Germinal center (tissue), 1 donor: ENCODE data around the gene DUOXA2.
"Not testable (repeated sequence)": the region's sequence is repeated elsewhere in the genome, so short reads cannot be mapped to it uniquely, and the experiment has no call there.

ENCODE experiments used
- DNase-seq: peaks from one replicate; pipeline ENCODE4 v3.0.0; 2012; ENCODE audit warnings: mixed read lengths, low spot score

Gene DUOXA2

DNA sequence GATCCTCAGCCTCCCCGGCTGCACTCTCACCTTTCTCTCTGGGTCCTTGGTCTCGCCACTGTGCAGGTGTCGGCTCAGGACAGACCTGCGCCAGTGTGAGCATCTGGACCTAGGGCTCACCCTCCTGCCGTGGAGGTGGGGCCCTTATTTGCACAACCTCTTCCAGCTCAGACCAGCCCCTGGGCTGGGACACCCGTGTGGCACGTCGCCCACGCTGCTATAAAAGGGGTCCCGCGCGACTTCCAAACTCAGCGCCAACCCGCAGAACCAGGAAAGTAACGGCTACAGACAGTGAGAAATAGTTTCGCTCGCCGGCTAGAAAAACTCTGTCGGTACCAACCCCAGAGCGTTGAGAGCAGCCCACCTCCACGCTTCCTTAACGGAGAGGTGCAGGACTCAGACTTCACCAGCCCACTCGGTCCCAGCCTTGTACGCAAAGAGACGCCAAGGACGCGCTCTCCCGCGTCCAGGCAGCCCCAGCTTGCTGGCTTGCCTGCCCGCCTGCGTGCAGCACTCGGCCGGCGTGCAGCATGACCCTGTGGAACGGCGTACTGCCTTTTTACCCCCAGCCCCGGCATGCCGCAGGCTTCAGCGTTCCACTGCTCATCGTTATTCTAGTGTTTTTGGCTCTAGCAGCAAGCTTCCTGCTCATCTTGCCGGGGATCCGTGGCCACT, at the start of gene DUOXA2, which contains the start of gene DUOX2:
TSS of gene DUOXA2 (plus strand) at position 251 of the 675 bp plus-strand sequence. CDS start at position 531, 280 bp downstream.
TSS of gene DUOX2 (minus strand) at position 97 of the 675 bp plus-strand sequence. CDS start 761 bp downstream, outside the sequence.
- DNase-seq = no peak

DNA sequence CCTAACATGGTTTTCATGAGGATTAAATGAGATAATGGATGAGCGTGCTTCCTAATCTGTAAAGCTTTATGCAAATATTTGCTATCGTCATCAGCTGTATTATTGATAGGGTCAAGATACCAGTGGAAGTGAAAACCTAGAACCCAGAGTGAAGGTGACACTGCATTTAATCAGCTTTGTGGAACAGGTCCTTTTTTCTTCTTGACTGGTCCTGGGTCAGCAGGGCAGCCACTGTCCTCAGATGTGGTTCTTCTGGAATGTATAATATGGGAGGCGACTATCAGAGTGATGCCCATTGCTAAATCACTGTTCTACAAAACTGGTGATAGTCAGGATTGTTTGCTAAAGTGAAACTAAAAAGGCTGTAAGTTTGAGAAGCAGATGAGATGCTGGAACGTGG, 49.7 kb upstream of the DUOXA2 start:
- DNase-seq = no peak

GRCh38 chr15:45069942-45070360, 44.2 kb upstream of the DUOXA2 start:
- not testable (repeated sequence) for DNase-seq

DNA sequence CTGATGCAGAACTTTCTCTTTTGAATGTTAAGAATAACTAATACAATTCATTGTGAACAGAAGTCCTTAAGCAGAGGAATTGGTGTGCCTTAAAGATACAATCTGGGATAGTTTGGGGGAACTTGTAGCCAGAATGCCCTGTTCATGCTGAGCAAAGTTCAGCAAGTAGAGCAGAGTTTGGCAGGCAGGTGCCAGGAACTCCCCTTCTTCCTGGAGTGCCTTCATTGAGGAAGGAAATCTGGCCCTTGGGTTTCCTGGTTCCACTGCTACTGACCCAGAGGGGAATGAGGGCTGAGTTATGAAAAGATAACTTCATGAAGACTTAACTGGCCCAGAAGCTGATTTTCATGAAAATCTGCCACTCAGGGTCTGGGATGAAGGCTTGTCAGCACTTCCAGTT, 40.5 kb upstream of the DUOXA2 start:
- DNase-seq = not testable (repeated sequence)

DNA sequence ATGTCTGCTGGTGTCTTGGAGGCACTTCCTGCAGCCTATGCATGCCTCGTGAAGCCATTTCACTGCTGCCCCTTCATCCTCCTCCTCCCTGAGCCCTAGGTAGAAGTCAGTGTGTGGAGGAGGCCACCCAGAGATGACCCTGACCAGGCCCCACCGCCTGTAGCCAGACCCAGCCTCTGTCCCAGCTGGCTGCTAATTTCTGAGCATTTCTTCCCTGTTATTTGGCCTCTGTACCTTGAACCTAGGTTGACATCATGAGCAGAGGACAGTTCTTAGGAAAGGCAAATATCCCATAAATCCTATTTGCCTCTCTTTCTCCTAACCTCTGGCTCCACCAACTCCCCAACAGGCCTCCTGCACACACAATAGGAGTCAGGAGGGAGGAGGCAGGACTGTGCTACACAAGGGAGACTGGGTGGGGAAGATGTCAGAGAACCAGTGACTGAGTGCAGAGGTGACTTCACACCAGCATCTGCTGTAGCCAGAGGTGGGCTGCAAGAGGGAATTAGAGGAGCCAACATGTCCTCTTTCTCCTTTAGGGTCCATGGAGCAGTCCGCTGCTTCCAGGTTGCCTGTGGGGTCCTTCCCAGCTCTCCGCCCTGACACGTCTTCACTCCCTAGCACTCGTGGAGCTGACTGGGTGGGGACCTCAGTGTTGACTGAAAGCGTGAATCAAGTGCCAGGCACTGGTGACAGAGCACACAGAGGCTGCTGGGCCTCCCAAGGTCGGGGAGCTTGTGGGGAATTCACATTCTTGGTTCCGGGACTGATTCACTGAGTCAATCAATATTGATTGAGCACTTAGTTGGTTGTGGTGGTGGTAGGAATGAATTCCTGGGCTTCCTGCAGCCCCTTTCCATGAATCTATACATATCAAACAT, 38.4 kb upstream of the DUOXA2 start:
- DNase-seq = not testable (repeated sequence)

DNA sequence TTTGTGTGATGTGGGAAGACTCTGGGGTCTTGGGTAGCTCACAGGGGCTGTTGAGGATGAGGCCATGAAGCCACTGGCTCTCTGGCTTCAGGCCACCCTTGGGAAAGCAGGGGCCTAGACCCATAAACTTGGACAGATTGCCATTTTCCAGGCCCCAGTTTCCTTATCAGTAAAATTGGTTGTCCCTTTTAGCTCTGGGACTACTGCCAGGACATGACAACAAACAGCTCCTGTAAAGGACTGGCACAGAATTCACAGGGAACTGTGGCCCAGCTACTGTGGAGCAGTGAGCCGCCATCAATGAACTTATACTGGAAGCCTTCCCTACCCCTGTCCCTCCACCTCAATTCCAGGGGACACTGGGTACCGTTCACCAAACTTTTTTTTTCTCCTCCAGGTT, 36.7 kb upstream of the DUOXA2 start:
- DNase-seq = not testable (repeated sequence)

- DNase-seq = not testable (repeated sequence)
These were observed 34.9 kb upstream of the DUOXA2 start for GRCh38 chr15:45079201-45079600.

DNA sequence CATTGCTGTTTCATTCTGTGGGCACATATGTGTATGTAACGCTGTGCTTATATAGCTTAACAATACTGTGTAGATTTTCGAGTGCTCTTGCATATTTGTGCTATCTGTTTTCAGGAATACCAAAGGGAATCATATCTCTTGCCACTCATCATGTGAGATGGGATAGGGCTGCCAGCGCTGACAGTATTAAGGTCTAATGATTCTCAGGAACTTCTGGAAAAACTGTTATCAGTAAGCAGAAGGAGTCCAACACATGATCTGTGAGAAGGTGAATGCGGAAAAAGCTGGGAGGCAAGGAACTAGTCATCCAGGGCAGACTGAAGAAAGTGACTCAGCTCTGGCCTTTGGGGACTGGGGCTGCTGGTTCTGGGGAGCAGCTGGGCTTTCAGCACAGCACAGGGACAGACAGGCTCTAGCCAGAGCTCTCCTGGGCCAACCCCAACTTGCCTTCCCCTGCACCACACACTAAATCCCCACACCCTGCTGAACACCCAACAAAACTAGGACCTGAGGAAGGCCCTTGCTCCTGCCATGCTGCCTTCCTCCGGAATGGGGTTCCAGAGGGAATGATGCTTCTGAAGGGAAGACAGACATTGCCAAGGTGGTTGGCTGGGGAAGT, 34.4 kb upstream of the DUOXA2 start:
- DNase-seq = not testable (repeated sequence)

GRCh38 chr15:45080593-45080992, 33.5 kb upstream of the DUOXA2 start:
- DNase-seq = not testable (repeated sequence)

GRCh38 chr15:45082412-45082811, 31.7 kb upstream of the DUOXA2 start:
- DNase-seq = not testable (repeated sequence)

GRCh38 chr15:45083223-45083622, 30.9 kb upstream of the DUOXA2 start:
- DNase-seq = no peak

DNA sequence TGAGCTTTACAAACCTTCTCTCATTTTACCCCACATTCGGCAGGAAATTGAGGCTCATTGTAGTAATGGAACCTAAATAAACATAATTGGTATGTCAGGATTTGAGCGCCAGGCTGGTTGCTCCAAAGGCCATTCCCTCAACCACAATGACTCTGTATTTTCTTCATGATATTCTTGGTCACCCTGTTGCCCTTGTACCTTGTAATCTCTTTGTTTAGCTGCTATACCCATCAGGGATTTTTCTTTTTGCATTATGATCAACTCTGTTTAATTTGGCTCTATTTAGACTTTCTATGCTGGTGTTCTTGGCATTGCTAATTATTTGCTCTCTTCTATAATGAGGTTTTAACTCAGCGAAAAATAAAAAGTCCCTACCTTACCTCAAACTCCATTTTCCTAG, 30.0 kb upstream of the DUOXA2 start:
- DNase-seq = no peak

DNA sequence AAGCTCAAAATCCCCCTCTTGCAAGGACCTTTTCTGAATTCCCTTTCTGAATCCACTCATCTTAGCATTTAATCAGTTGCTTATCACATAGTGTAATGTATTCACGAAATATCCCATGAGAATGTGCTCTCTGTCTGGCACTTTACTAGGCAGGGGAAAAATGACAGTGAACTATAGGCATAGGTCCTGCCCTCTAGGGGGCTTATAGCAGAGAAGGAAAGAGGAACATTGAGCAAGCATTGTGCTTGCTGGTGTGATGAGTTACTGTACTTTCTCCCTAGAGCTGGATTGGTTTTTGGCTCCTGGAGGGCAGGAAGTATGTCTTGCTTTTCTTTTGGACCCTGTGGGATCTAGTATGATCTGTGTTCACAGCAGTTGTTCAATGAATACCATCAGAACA, 26.6 kb upstream of the DUOXA2 start:
- DNase-seq = no peak

- DNase-seq = no peak
These were observed 25.1 kb upstream of the DUOXA2 start for GRCh38 chr15:45088801-45089711.

DNA sequence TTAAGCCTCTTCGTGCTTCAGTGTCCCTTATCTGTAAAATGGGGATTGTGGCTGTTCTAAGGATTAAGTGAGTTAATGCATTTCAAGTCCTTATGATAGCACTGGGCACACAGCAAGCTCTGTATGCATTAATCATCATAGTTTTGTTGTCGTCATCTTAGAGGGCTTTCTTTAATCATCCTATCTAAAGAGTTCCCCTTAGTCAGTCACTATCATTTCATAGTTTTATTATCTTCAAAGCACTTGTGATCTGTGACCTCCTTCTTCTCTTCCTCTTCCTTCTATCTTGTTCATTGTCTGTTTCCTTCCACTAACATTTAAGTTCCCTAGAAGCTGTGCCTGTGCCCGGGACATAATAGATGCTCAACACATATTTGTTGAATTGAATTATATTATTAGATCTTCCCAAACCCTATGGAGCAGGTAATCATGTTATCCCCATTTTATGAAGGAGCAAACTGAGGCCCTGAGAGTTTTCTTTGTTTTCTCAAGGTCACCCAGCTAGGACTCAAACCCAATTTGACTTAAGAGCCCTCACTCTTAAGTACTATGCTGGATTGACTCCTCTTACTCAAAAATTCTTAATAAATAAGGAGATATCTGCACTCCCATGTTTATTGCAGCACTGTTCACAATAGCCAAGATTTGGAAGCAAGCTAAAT, 24.3 kb upstream of the DUOXA2 start:
- DNase-seq = no peak

- no peak for DNase-seq
These were observed 23.0 kb upstream of the DUOXA2 start for GRCh38 chr15:45091161-45091560.

- no peak for DNase-seq
These were observed 22.6 kb upstream of the DUOXA2 start for GRCh38 chr15:45091576-45091975.

DNA sequence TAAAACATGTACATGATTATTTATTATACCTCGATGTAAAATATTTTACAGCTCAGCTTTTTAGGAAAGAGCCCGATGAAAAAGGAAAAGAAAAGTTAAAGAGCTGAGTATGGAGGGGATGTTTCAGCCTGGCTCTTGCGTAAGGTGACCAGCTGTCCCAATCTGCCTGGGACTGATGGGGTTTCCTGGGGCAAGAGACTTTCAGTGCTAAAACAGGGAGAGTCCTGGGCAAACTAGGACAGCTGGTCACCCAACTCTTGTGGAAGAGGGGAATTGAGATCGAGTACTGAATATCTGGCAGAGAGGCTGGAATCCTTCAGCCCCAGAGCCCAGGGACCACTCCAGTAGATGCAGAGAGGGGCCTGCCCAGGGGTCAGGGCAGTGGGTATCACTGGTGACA, 21.1 kb upstream of the DUOXA2 start:
- DNase-seq = no peak

- no peak for DNase-seq
These were observed 20.3 kb upstream of the DUOXA2 start for GRCh38 chr15:45093622-45094357.

GRCh38 chr15:45094358-45094730, 19.8 kb upstream of the DUOXA2 start:
- DNase-seq = no peak
